ENCODE results near the gene JAK1.
"Not testable (repeated sequence)": the region's sequence is repeated elsewhere in the genome, so short reads cannot be mapped to it uniquely, and the experiment has no call there.

Gene JAK1

GRCh38 chr1:64932962-64933295 is 33.4 kb downstream of the JAK1 start:
- WGBS, result 68% methylated on average over 3 of the region's 4 CpGs
- H3K27me3 ChIP-seq (ENCODE audit: insufficient read depth, low read length), result no peaks in the 10 kb centered on the region
- no peak overlapping the region for H3K9ac ChIP-seq (ENCODE audit: low read depth, low read length)
- no peaks in the 10 kb centered on the region for H3K36me3 ChIP-seq (ENCODE audit: insufficient read depth, low read length)
- H3K9me3 ChIP-seq (ENCODE audit: insufficient read depth, low read depth, low read length), result no peaks in the 10 kb centered on the region
- no peak overlapping the region for H3K4me3 ChIP-seq (ENCODE audit: low read length)
- H3K4me1 ChIP-seq (ENCODE audit: insufficient read depth, low read length), result peaks cover 9% of the 10 kb centered on the region; the same call in 1 of the 2 replicates
- H3K27ac ChIP-seq (ENCODE audit: low read depth, low read length), result no peak overlapping the region

- H3K4me3 ChIP-seq (ENCODE audit: low read length); H3K27ac ChIP-seq (ENCODE audit: low read depth, low read length); H3K27me3 ChIP-seq (ENCODE audit: insufficient read depth, low read length); H3K9me3 ChIP-seq (ENCODE audit: insufficient read depth, low read depth, low read length); H3K9ac ChIP-seq (ENCODE audit: low read depth, low read length); H3K36me3 ChIP-seq (ENCODE audit: insufficient read depth, low read length): not testable (repeated sequence)
- peaks cover 14% of the 10 kb centered on the region; the same call in 1 of the 2 replicates for H3K4me1 ChIP-seq (ENCODE audit: insufficient read depth, low read length)
Measured at GRCh38 chr1:64930640-64931039, 35.7 kb downstream of the JAK1 start.

GRCh38 chr1:64929221-64929620 is 37.1 kb downstream of the JAK1 start:
- Histone ChIP-seq H3K9me3 (ENCODE audit: insufficient read depth, low read depth, low read length) (no peaks in the 10 kb centered on the region), H3K4me1 (ENCODE audit: insufficient read depth, low read length) (peaks cover 14% of the 10 kb centered on the region; the same call in 1 of the 2 replicates), H3K27ac (ENCODE audit: low read depth, low read length) (no peak overlapping the region), H3K36me3 (ENCODE audit: insufficient read depth, low read length) (no peaks in the 10 kb centered on the region), H3K9ac (ENCODE audit: low read depth, low read length) (no peak overlapping the region), H3K27me3 (ENCODE audit: insufficient read depth, low read length) (no peaks in the 10 kb centered on the region), H3K4me3 (ENCODE audit: low read length) (no peak overlapping the region)

GRCh38 chr1:64928325-64928724 is 38.0 kb downstream of the JAK1 start:
- Histone ChIP-seq H3K9ac (ENCODE audit: low read depth, low read length) (no peak overlapping the region), H3K27me3 (ENCODE audit: insufficient read depth, low read length) (no peaks in the 10 kb centered on the region), H3K36me3 (ENCODE audit: insufficient read depth, low read length) (no peaks in the 10 kb centered on the region), H3K27ac (ENCODE audit: low read depth, low read length) (no peak overlapping the region), H3K4me3 (ENCODE audit: low read length) (no peak overlapping the region), H3K9me3 (ENCODE audit: insufficient read depth, low read depth, low read length) (no peaks in the 10 kb centered on the region), H3K4me1 (ENCODE audit: insufficient read depth, low read length) (peaks cover 14% of the 10 kb centered on the region; the same call in 1 of the 2 replicates)
- 91% methylated on average over 2 of the region's 2 CpGs for WGBS

GRCh38 chr1:64925594-64925993 is 40.8 kb downstream of the JAK1 start:
- Histone ChIP-seq H3K4me1 (ENCODE audit: insufficient read depth, low read length) (peaks cover 14% of the 10 kb centered on the region; the same call in 1 of the 2 replicates), H3K27me3 (ENCODE audit: insufficient read depth, low read length) (no peaks in the 10 kb centered on the region)
- 93% methylated on average over 2 of the region's 2 CpGs for WGBS

GRCh38 chr1:64923294-64923718 is 43.0 kb downstream of the JAK1 start:
- H3K36me3 ChIP-seq (ENCODE audit: insufficient read depth, low read length), result no peaks in the 10 kb centered on the region

More at GRCh38 chr1:64925594-64925993, 40.8 kb downstream of the JAK1 start:
- Histone ChIP-seq H3K36me3 (ENCODE audit: insufficient read depth, low read length) (no peaks in the 10 kb centered on the region), H3K9ac (ENCODE audit: low read depth, low read length) (no peak overlapping the region), H3K9me3 (ENCODE audit: insufficient read depth, low read depth, low read length) (no peaks in the 10 kb centered on the region), H3K4me3 (ENCODE audit: low read length) (no peak overlapping the region), H3K27ac (ENCODE audit: low read depth, low read length) (no peak overlapping the region)

GRCh38 chr1:64922336-64922735 is 44.0 kb downstream of the JAK1 start:
- Histone ChIP-seq H3K27ac (ENCODE audit: low read depth, low read length) (no peak overlapping the region), H3K36me3 (ENCODE audit: insufficient read depth, low read length) (no peaks in the 10 kb centered on the region), H3K9ac (ENCODE audit: low read depth, low read length) (no peak overlapping the region), H3K27me3 (ENCODE audit: insufficient read depth, low read length) (no peaks in the 10 kb centered on the region), H3K4me1 (ENCODE audit: insufficient read depth, low read length) (peaks cover 6% of the 10 kb centered on the region), H3K4me3 (ENCODE audit: low read length) (no peak overlapping the region), H3K9me3 (ENCODE audit: insufficient read depth, low read depth, low read length) (no peaks in the 10 kb centered on the region)
- WGBS, result 58% methylated on average over 1 of the region's 2 CpGs

More at GRCh38 chr1:64923294-64923718, 43.0 kb downstream of the JAK1 start:
- Histone ChIP-seq H3K9ac (ENCODE audit: low read depth, low read length) (no peak overlapping the region), H3K9me3 (ENCODE audit: insufficient read depth, low read depth, low read length) (no peaks in the 10 kb centered on the region), H3K4me3 (ENCODE audit: low read length) (no peak overlapping the region), H3K27ac (ENCODE audit: low read depth, low read length) (no peak overlapping the region), H3K27me3 (ENCODE audit: insufficient read depth, low read length) (no peaks in the 10 kb centered on the region), H3K4me1 (ENCODE audit: insufficient read depth, low read length) (peaks cover 7% of the 10 kb centered on the region; the same call in 1 of the 2 replicates)
- 40% methylated on average over 2 of the region's 2 CpGs for WGBS

- Histone ChIP-seq H3K4me3 (ENCODE audit: low read length) (no peak overlapping the region), H3K9ac (ENCODE audit: low read depth, low read length) (no peak overlapping the region), H3K9me3 (ENCODE audit: insufficient read depth, low read depth, low read length) (no peaks in the 10 kb centered on the region), H3K27me3 (ENCODE audit: insufficient read depth, low read length) (no peaks in the 10 kb centered on the region), H3K4me1 (ENCODE audit: insufficient read depth, low read length) (peaks cover 12% of the 10 kb centered on the region), H3K36me3 (ENCODE audit: insufficient read depth, low read length) (no peaks in the 10 kb centered on the region), H3K27ac (ENCODE audit: low read depth, low read length) (no peak overlapping the region)
- 96% methylated on average over 2 of the region's 2 CpGs for WGBS
Measured at GRCh38 chr1:64921771-64922170, 44.6 kb downstream of the JAK1 start.

GRCh38 chr1:64920941-64921589 is 45.3 kb downstream of the JAK1 start:
- Histone ChIP-seq H3K36me3 (ENCODE audit: insufficient read depth, low read length) (no peaks in the 10 kb centered on the region), H3K9ac (ENCODE audit: low read depth, low read length) (no peak overlapping the region), H3K4me3 (ENCODE audit: low read length) (no peak overlapping the region), H3K27me3 (ENCODE audit: insufficient read depth, low read length) (no peaks in the 10 kb centered on the region), H3K9me3 (ENCODE audit: insufficient read depth, low read depth, low read length) (no peaks in the 10 kb centered on the region), H3K4me1 (ENCODE audit: insufficient read depth, low read length) (peaks cover 13% of the 10 kb centered on the region), H3K27ac (ENCODE audit: low read depth, low read length) (no peak overlapping the region)
- 95% methylated on average over 3 of the region's 3 CpGs for WGBS

- not testable (repeated sequence) for H3K36me3 ChIP-seq (ENCODE audit: insufficient read depth, low read length); H3K9ac ChIP-seq (ENCODE audit: low read depth, low read length); H3K9me3 ChIP-seq (ENCODE audit: insufficient read depth, low read depth, low read length); H3K27me3 ChIP-seq (ENCODE audit: insufficient read depth, low read length); H3K4me3 ChIP-seq (ENCODE audit: low read length); H3K27ac ChIP-seq (ENCODE audit: low read depth, low read length)
- WGBS, result 92% methylated on average over 7 of the region's 7 CpGs
- peaks cover 16% of the 10 kb centered on the region for H3K4me1 ChIP-seq (ENCODE audit: insufficient read depth, low read length)
Measured at GRCh38 chr1:64919120-64919519, 47.2 kb downstream of the JAK1 start.

GRCh38 chr1:64917907-64918306 is 48.4 kb downstream of the JAK1 start:
- Histone ChIP-seq H3K9ac (ENCODE audit: low read depth, low read length) (no peak overlapping the region), H3K36me3 (ENCODE audit: insufficient read depth, low read length) (no peaks in the 10 kb centered on the region), H3K4me3 (ENCODE audit: low read length) (no peak overlapping the region), H3K27me3 (ENCODE audit: insufficient read depth, low read length) (no peaks in the 10 kb centered on the region), H3K27ac (ENCODE audit: low read depth, low read length) (no peak overlapping the region), H3K4me1 (ENCODE audit: insufficient read depth, low read length) (peaks cover 16% of the 10 kb centered on the region), H3K9me3 (ENCODE audit: insufficient read depth, low read depth, low read length) (no peaks in the 10 kb centered on the region)

GRCh38 chr1:64917328-64917861 is 49.0 kb downstream of the JAK1 start:
- Histone ChIP-seq H3K4me1 (ENCODE audit: insufficient read depth, low read length) (peaks cover 16% of the 10 kb centered on the region), H3K27me3 (ENCODE audit: insufficient read depth, low read length) (no peaks in the 10 kb centered on the region), H3K36me3 (ENCODE audit: insufficient read depth, low read length) (no peaks in the 10 kb centered on the region), H3K9me3 (ENCODE audit: insufficient read depth, low read depth, low read length) (no peaks in the 10 kb centered on the region), H3K9ac (ENCODE audit: low read depth, low read length) (no peak overlapping the region), H3K27ac (ENCODE audit: low read depth, low read length) (no peak overlapping the region), H3K4me3 (ENCODE audit: low read length) (no peak overlapping the region)
- WGBS, result 72% methylated on average over 3 of the region's 3 CpGs
